GM21786 (cell line): ENCODE measurements around the gene PRSS21.

Experiments used
- ATAC-seq: cut with Tn5 transposase; IDR thresholded peaks from one replicate; pipeline ENCODE4 v1.9.1; 2021; ENCODE audit not compliant: unreplicated experiment

The PRSS21 gene

GRCh38 chr16:2840914-2841313 is 23.9 kb downstream of the PRSS21 start:
- ATAC-seq: no peak

DNA sequence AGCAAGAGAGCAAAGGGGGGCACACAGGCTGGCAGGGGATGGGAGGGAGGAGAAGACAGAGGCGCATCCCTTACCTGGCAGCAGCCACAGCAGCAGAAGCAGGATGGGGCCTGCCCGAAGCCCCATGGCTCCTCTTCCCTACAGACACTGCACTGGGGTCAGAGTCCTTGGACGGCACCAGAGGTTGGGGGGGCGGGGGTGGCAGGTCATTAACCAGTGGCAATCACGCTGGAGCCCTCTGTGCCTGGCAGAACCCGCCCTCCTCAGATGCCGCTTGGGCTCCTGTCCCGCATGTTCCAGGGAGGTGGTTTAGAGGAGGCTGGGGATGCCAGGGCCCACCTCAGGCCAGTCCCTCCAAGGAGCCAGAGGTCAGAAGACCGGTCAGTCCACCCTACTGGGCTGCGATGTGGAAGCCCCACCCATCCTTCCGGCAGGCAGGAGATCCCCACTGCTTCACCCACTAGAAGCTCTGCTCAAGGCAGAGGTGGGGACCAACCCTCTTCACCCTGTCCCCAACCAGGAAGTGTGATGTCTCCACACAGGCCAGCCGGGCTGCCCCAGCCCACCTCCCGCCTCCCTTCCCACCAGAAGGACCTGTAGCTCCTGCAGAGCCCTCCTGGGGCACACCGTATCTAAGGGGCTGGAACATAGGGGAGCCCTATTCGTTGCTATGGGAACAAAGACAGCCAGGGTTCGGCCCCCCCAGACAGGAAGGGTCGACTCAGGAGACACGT is 24.7 kb downstream of the PRSS21 start:
- ATAC-seq: no peak

- ATAC-seq: no peak
Observed at GRCh38 chr16:2842340-2843000, 25.4 kb downstream of the PRSS21 start.

DNA sequence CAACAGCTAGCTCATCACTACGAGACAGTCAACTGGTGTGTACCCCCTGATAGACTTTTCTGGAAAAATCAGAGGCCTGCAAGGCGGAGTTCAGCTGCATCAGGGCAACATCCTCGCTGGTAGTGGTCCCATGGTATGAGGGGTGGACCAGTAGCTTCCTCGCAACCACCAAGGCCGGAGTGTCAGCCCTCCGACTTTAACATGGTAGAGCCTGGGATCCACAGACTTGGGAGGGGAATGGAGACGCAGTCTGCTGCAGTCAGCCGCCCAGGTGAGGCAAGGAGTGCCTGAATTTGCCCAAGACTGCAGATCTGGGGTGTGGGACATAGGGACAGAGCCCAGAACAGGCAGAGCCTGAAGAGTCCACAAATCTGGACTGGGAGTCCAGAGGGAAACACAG is 26.5 kb downstream of the PRSS21 start:
- no peak for ATAC-seq

- ATAC-seq: no peak
Observed at GRCh38 chr16:2845116-2845515, 28.1 kb downstream of the PRSS21 start.

- ATAC-seq: no peak
Observed at GRCh38 chr16:2846511-2847310, 29.7 kb downstream of the PRSS21 start.

DNA sequence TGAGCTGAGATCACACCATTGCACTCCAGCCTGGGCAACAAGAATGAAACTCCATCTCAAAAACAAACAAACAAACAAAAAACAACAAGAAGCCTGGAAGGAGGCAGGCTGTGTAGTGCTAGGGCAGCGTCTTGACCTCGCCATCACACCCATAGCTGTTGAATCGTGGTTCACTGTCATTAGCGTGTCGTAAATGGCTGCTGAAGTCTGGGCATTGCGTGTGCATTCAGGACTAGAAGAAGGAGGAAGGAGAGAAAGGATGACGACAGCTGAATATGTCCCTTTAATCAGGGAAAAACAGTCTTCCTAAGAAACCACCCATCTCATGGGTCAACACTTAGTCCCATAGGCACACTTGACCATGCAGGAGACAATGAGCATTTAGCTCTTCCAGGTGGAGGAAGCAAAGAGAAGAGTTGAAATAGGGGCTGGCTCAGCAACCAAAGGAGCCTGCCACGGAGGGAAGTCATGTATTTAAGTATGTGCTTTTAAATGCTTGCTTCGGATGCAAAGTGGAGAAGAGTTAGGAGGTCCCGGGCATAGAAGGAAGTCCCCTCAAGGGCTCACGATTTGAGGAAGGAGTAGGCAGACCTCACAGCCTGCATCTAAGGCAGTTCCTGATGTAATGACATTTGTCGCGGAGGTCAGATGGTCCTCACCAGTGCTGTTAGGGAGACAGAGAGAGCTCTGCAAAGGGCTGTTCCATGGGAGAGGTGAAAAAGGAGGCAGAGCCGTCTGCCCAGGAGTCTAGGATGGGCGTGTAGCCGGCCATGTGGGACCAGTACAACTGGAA is 32.1 kb downstream of the PRSS21 start:
- no peak for ATAC-seq

GRCh38 chr16:2852003-2852730 is 35.1 kb downstream of the PRSS21 start:
- no peak for ATAC-seq

GRCh38 chr16:2852731-2853507 is 35.9 kb downstream of the PRSS21 start:
- ATAC-seq: no peak

GRCh38 chr16:2853531-2854073 is 36.6 kb downstream of the PRSS21 start:
- no peak for ATAC-seq

- ATAC-seq: no peak
Observed at GRCh38 chr16:2854700-2855309, 37.8 kb downstream of the PRSS21 start.

- no peak for ATAC-seq
Observed at GRCh38 chr16:2855536-2855935, 38.5 kb downstream of the PRSS21 start.

GRCh38 chr16:2856061-2856670 is 39.1 kb downstream of the PRSS21 start:
- no peak for ATAC-seq

- ATAC-seq: no peak
Observed at GRCh38 chr16:2856686-2857450, 39.8 kb downstream of the PRSS21 start.

DNA sequence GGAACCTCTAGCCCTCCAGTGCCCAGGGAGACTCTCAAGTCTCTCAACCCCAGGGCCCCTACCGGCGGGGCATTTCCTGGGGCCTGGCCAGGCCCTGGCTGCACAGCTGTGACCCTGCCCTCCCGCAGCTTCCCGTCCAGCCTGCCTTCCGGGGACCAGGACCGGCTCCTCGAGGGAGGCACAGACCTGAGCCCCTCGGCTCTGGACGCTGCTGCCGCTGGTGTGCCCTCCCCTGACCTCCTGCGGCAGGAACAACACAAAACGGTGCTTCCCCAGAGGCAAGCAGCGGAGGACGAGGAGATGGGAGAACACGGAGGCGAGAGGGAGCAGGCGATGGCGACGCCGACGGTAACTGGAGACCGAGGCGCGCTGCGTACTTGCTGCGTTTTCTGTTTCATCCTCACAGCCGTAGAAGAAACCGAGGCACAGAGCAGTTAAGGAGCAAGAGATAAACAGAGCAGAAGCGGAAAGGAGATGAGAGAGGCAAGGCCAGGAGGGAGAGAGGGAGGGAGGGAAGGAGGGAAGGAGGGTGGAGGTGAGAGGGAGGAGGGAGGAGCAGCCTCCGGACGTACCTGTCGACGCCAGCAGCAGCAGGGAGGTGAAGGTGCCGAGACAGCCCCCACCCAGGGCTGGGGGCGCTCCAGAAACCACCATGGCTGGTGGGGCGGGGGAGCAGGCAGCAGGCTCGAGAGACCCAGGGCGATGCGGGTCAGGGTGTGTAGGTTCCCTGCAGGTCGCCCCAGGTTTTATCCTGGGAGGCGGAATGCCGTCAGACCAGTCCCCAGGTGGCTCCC is 40.6 kb downstream of the PRSS21 start, which contains the start of gene PRSS22:
PRSS22 (minus strand) TSS at position 720 of the 794 bp plus-strand sequence; CDS start at position 654, 66 bp downstream.
- ATAC-seq: no peak

DNA sequence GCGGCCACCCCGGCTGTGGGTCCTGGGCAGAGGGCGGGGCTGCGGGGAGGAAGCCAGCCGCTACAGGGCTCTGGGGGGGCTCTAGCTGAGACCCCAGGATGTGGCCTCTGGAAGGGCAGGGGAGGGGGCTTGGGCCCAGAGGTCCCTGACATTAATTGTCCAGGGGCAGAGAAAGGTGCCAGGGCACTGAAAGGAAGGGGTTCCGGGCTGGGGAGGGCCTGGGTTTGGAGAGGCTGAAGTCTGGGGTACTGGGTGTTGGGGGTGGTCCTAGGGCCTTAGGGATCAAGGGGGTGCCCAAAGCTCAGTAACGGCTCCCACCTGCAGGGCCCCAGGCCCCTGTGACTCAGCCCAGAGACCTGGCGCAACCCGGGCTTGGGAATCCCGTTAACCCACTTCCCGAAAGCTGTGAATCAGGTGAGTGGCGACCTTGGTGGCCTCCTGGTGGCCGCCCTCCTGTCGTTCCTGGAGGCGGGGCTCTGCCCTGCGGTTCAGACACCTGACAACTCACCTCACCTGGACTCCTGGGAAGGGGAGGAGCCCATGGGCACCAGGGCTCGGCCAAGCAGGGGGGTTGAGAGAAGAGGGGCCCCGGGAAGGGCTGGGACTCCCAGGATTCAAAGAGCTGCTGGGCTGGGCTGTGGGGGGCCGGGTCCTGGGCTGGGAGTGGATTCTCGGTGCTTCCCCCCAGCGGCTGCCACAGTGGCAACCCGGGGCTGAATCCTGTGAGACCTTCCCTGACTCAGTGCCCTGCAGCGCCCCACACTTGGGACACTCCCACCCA is 41.4 kb downstream of the PRSS21 start:
- no peak for ATAC-seq
